ENCODE results near the gene TBL1XR1. TPM values are rescaled to one million over a fixed set of nuclear protein-coding genes. Genes with fewer than 3 reads are reported as not detected.
A peak's percentile ranks its signal among the peaks of the same experiment; 100 is the strongest.
"Not testable (repeated sequence)": the region's sequence is repeated elsewhere in the genome, so short reads cannot be mapped to it uniquely, and the experiment has no call there.

TBL1XR1 gene
- total RNA-seq, 1 donor from 2014 or later: 96.8 TPM

DNA sequence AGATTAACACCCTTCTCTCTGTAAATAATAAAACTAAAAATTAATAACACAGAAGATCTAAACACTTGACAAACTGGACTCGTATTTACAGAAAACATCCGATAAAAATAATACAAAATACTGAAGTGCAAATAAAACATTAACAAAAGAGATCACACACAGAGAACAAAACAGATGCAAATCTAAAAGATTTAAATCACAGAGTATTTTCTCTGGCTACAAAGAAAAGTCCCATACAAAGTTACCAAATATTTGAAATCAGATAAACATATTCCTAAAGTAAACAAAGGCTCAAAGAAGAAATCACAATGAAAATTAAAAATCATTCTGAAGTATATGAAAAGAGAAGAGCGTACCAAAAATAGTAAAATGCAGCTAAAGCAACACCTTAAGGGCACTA lies 42.5 kb downstream of the TBL1XR1 start:
- no peak for DNase-seq (ENCODE audit: missing footprints)
- intact Hi-C loops (cut with DNase I): no loop called here
- no peak for ATAC-seq

DNA sequence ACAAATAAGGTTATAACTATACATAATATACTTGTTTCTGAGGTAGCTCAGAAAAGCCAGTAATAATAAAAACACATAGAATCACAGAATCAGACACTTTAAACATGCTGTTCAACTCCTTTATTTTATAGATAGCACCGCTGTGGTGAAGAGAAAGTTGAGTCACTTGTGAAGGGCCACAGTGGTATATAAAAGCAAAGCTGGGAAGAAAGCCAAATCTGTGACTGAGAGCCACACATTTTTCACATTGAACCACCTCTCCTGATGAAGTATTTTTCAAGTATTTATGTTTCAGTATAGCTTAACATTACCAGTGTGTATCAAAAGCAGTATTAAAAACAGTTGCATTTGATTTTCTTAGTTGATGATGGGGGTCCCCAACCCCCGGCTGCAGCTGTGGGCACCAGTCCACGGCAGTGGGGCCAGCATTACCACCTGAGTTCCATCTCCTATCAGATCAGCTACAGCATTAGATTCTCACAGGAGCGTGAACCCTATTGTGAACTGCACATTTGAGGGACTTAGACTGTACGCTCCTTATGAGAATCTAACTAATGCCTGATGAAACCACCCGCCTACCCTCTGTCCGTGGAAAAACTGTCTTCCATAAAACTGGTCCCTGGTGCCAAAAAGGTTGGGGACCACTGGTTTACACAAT lies 46.2 kb downstream of the TBL1XR1 start:
- DNase-seq (ENCODE audit: missing footprints): no peak
- ATAC-seq: no peak
- intact Hi-C loops (cut with DNase I): no loop called here

DNA sequence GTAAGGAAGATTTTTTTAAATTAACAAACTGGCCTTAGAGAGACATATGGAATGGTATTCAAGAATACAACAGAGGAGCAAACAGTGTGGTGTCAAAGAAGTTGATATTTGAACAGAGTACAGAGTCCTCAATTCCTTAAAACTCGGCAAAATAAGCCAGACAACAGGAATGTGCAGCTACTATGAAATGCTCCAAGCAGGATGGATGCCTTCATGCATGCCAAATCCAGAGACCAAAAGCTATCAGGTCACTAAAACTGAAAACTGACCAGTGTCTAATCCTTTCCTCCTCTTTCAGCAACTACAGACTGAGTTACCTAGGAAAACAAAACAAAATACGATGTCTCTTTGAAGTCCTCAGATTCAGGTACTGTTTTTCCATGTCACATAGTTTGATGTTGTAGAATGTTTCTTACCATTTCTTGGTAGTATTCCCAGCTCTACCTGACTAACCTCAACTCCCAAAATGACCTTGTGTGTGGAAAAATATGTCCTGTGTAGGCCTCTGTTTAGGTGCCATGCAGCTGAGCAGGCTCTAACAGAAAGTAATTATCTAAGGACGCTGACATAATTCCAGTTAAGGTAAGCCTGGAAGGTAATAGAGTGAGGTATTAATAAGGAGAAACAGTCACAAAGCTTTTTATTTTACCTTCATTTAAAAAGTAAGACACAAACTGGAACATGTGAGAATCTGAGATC lies 46.9 kb downstream of the TBL1XR1 start:
- DNase-seq (ENCODE audit: missing footprints) (no peak), ATAC-seq (peak; percentile 11)
- intact Hi-C loops (cut with DNase I): no loop called here

DNA sequence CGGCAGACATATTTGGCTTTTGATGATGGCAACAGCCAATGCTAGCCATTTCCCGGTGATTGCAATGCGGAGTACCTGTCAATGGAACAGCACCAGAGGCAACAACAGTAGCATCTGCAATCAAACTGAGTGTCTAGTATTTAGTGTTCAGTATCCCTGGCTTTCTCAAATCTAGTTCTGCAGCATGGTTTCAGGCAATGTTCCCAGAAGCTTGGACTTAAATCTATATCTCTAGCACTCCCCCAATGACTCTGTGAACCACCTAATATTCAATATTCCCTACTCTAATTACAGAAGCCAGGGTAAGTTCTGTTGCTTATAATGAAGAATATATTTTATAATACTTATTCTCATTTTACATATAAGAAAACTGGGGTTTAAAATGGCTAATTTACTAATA lies 48.2 kb downstream of the TBL1XR1 start:
- intact Hi-C loops (cut with DNase I): no loop called here

DNA sequence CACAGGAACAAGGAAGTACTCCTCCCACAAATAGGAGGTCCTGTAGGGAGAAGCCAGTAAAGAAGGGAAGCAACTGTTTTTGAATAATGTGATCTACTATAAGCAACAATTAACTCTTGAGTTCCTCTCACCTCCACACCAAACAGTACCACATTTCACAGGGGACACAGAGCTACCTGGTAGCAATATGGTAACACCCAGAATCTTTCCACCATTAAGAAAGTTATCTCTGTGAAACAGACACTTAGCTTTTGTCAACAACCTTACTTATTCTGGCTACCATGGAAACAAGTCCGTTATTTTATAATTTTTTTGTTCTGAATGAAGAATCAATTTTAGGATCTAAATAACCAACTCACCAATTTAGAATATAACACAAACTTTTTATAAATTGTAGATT lies 49.5 kb downstream of the TBL1XR1 start:
- intact Hi-C loops (cut with DNase I): no loop called here
- DNase-seq (ENCODE audit: missing footprints) (no peak), ATAC-seq (no peak)

More for the DNA sequence above, 48.2 kb downstream of the TBL1XR1 start:
- DNase-seq (ENCODE audit: missing footprints) (no peak), ATAC-seq (no peak)

DNA sequence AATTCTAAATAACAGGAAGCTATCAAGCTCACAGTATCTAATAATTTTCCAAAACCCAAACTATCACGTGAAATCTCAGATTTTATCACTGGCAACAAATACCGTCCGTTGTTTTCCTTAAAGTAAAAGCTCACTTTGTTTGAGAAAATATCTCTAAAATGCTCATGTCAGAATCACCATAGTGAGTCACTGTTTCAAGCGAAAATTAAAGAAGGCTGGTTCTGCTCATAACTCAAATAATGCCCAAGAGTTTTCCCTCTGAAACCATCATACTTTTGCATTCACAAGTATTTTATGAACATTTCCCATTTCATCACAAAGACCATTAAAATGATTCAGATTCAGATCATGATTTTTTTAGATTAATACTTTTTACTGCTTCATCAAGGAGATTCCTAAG lies 50.6 kb downstream of the TBL1XR1 start:
- no peak for ATAC-seq
- DNase-seq (ENCODE audit: missing footprints): no peak
- intact Hi-C loops (cut with DNase I): no loop called here

DNA sequence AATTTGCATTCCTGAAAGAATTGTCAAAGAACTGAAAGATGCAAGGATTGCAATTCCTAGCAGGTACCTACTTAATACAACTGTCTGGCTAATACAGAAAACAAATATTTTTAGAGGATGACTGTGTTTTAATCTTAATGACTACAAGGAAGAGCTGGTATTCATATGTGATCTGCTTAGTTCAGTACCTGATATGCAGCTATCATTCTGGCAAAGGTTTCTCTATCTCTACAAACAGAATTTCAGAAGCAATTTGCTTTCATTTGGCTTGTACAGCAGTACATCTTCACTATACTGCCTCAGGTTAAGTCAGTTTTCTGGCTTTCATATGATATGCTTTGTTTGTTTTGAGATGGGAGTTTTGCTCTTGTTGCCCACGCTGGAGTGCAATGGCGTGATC lies 51.3 kb downstream of the TBL1XR1 start:
- ATAC-seq: no peak
- intact Hi-C loops (cut with DNase I): no loop called here
- DNase-seq (ENCODE audit: missing footprints): no peak

DNA sequence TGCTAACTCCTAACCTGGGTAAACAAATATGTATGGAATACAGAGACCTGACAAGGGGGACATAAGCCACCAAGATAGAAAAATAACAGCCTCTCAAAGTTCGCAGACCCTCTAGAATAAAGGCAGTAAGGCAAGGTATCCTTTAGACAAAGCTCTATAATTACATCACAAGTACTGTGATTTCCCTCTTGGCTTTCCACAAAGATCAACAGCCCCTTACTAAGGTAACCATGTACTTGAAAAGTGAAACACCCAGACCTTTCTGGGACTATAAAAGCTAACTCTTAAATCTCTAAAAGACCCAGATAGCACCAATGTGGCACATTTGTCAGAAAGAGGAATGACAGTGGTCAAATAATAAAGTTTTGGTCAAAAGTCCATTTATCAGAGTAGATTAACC lies 51.9 kb downstream of the TBL1XR1 start:
- intact Hi-C loops (cut with DNase I): no loop called here
- ATAC-seq (no peak), DNase-seq (ENCODE audit: missing footprints) (no peak)

DNA sequence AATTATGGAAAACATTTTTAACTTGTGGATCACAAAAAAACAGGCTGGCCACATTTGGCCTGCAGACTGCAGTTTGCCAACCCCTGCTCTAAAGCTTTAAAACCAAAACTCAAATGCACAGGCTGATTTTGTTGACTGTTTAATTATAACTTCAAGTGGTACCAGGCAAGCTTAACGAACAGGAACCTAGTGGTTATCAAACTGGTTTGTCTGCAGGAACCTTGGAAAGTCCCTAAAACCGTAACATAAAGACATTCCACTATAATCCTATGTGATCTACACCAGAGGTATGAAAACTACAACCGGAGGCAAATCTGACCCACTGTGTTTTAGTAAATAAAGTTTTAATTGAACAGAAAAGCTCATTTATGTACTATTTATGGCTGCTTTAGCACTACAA lies 52.4 kb downstream of the TBL1XR1 start:
- no peak for ATAC-seq
- intact Hi-C loops (cut with DNase I): no loop called here

DNA sequence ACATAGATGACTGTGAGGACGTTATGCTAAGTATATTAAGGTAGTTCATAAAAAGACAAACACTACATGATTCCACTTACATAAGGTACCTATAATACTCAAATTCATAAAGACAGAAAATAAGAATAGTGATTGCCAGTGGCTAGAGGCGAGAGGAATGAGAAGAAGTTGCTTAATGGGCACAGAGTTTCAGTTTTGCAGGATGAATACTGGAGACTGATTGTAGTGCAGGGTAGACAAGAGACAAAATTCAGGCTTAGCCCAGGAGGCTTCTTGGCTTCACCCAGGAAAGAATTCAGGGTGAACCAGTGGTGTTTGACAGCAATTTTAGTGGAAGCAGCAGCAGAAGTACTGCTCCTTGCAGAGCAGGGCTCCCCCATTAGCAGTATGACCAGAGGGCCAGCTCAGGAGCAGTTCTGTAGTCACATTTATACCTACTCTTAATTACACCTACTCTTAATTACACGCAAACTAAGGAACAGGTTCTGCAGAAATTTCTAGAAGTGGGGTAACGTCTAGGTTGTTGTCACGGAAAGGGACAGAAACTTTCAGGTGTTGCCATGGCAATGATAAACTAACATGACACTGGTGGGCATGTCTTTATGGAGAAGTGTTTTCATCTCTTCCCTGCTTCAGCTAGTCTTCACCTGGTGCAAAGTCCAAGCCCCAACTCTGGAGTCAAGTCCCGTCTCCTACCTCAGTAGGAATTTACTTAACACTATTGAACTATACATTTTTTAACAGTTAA lies 55.2 kb downstream of the TBL1XR1 start:
- intact Hi-C loops (cut with DNase I): no loop called here
- DNase-seq (ENCODE audit: missing footprints): no peak
- ATAC-seq: peak; percentile 12

More for the DNA sequence above, 52.4 kb downstream of the TBL1XR1 start:
- no peak for DNase-seq (ENCODE audit: missing footprints)

DNA sequence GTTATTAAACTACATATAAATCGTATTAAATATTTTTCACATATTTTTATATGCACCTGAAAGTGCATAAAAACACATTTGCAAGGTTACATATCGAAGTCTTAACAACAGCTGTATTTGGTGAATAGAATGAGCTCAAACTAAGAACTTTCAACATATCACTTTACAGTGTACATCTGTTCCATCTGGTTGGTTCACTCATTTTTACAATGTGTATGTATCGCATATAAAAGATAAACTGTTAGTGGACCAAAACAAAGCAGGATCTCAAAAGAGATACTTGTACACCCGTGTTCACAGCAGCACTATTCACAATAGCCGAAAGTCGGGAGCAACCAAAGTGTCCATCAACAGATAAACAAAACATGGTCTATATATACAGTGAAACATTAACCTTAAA lies 55.8 kb downstream of the TBL1XR1 start:
- DNase-seq (ENCODE audit: missing footprints) (no peak), ATAC-seq (peak; percentile 10)
- intact Hi-C loops (cut with DNase I): no loop called here

DNA sequence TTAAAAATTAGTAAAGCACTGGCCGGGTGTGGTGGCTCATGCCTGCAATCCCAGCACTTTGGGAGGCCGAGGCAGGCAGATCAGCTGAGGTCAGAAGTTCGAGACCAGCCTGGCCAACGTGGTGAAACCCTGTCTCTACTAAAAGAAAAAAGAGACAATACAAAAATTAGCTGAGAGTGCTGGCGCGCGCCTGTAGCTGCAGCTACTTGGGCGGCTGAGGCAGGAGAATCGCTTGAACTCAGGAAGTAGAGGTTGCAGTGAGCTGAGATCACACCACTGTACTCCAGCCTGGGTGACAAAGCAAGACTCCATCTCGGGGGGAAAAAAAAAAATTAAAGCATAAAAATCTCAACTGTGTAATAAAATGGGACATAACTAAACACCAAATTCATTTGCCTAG lies 58.1 kb downstream of the TBL1XR1 start:
- DNase-seq (ENCODE audit: missing footprints); ATAC-seq; intact Hi-C loops (cut with DNase I): not testable (repeated sequence)

DNA sequence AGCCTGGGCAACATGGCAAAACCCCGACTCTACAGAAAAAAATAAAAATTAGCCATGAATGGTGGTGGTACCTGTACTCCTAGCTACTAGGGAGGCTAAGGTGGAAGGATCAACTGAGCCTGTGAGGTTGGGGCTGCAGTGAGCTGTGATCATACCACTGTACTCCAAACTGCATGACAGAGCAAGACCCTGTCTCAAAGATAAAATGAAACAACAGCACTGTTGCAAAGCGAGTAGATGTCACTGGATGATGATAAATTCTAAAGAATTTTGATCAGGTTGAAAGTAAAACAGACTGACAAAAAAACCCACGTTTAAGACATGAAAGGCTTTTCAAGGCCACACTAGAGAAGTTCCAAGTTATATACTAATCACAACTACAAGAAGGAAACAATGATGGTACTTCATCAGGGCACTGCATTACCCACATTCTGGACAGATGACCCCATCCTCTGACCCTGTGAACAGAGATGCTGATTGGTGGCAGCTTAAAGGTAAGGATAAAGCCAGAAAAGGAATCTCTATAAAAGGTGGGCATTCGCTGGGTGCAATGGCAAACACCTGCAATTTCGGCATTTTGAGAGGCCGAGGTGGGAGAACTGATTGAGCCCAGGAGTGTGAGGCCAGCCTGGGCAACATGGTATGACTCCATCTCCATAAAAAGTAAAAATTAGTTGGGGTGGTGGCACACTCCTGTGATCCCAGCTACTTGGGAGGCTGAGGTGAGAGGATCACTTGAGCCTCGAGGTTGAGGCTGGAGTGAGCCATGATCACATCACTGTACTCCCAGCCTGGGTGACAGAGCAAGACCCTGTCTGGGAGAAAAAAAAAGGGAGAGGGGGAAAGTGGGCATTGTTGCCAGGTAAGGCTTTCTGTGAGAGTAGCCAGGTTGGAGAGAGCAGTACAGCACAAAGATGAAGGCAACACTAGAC lies 59.2 kb downstream of the TBL1XR1 start:
- ATAC-seq (no peak), DNase-seq (ENCODE audit: missing footprints) (no peak)
- intact Hi-C loops (cut with DNase I): no loop called here

DNA sequence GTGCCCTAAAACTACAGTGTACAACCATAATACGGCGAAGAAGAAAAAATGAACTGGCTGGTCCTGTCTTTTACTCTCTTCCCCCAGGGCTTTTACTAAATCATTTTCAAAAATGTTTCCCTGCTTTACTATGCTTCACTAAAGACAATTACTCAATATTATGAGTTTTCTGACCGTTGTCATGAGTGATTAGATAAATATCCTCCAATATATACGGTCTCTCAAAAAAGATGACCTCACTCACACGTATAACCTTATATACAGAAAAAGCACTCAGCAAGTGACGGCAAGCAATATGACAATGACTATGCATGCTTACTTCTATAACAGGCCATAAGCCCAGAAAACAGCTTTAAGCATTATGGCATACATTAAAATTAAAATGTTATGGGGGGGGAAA lies 60.5 kb downstream of the TBL1XR1 start:
- intact Hi-C loops (cut with DNase I): no loop called here
- DNase-seq (ENCODE audit: missing footprints) (no peak), ATAC-seq (no peak)

DNA sequence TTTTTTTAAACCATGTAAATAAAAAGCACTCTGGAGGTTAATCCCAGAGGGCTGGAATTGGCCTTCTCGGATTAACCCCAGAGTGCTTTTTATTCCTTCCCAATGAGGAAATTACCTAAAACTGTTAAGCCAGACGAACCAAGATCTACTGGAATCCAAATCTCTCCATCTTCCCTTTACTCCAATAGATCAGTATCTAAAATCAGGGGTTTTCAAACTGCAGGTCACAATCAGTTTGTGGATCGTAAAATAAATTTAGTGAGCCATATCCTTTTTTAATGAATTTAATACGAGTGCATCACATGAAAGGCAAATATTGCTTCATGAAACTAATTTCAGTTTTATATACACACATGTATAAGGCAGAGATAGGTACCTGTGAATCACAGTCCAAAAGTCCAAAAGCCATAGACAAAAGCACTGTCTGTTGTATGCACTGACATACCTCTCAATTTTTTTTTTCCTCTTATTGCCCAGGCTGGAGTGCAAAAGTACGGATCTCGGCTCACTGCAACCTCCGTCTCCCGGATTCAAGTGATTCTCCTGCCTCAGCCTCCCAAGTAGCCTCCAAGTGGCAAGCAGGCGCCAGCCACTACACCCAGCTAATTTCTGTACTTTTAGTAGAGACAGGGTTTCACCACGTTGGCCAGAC lies 61.3 kb downstream of the TBL1XR1 start:
- ATAC-seq (no peak), DNase-seq (ENCODE audit: missing footprints) (no peak)
- intact Hi-C loops (cut with DNase I): no loop called here

DNA sequence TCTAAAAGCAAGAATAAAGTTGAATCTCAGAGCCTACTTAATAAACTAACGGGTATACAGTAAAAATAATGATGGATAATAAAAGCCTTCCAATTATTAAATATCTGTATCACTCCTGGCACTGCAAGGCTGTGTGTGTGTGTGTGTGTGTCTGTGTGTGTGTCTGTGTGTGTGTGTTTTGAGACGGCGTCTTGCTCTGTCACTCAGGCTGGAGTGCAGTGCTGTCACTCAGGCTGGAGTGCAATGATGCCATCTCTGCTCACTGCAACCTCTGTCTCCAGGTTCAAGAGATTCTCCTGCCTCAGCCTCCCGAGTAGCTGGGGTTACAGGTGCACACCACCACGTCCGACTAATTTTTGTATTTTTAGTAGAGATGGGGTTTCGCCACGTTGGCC lies 62.5 kb downstream of the TBL1XR1 start:
- no peak for ATAC-seq
- intact Hi-C loops (cut with DNase I): no loop called here
- DNase-seq (ENCODE audit: missing footprints): no peak

DNA sequence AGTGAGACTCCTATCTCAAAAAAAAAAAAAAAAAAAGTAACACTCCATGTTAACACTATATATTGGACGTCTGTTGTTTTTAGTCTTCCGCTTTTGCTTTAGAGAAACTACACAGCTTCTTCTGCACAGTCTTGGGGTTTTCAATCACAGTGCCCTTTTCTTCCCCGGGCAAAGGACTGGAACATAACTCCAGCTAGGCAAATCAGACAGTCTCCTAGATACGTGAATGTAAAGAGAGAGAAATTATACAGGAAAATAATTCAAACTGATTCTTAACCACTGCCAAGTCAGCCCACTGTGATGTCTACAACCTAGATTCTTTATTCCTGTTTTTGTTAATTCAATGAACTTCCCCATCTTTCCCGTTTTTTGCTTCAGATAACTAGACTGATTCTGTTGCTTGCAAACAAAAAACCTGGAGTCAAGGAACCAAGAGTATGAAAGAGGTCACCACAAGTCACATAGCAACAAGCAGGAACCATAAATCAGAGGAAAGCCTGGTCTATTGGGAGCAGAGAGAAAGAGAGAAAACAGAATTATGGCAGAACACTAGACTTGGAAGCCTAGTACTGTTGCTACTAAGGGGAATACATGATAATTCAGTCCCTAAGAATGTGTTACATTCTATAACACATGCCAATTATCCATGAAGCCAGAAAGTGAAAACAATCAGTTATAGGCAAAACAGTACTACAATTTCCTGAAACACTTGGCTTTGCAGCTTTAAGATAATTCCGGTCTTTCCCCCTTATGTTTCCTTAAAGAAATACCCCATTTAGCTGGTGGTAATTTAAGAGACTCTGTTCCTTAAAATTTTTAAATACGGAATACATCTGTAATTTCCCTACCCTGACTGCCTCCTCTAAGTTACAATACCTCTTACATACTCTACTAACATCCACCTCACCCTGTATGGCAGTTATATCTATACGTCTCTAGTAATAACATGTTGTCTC lies 63.1 kb downstream of the TBL1XR1 start:
- ATAC-seq (peak; percentile 51), DNase-seq (ENCODE audit: missing footprints) (no peak)
- intact Hi-C loops (cut with DNase I): no loop called here

Measured in Right ventricle myocardium inferior (tissue), 1 donor.